Esophagus squamous epithelium (tissue), 4 donors: Measurements from ENCODE around the gene TGM3.

Experiments
- CTCF ChIP-seq, 6 experiments: fragments of 450-650 bp in 4 of 6; fragments of 200-600 bp in 2 of 6; sonication (generic) in 2 of 6; IDR thresholded peaks; one replicate each; pipeline ENCODE4 v1.5.1; 2016 to 2019; ENCODE audit warnings: antibody characterized with exemption in 6 of 6, mild to moderate bottlenecking in 4 of 6, moderate library complexity in 4 of 6
- POLR2A ChIP-seq, 4 donors: fragments of 450-650 bp; IDR thresholded peaks; one replicate each; pipeline ENCODE4 v1.6.1; 2017; ENCODE audit warnings: antibody characterized with exemption in 4 of 4, mild to moderate bottlenecking in 4 of 4, moderate library complexity in 3 of 4

GRCh38 chr20:2283706-2284423, 11.9 kb upstream of the TGM3 start:
- TF ChIP-seq POLR2A (IDR thresholded peaks at IDR 0.05) (no peak), CTCF (IDR thresholded peaks at IDR 0.05) (no peak)
